ENCODE results near the gene RIMKLA. TPM values are rescaled to one million over a fixed set of nuclear protein-coding genes. Genes with fewer than 3 reads are reported as not detected.

The RIMKLA gene
- total RNA-seq, 1 experiment from 2014 or later = not detected

DNA sequence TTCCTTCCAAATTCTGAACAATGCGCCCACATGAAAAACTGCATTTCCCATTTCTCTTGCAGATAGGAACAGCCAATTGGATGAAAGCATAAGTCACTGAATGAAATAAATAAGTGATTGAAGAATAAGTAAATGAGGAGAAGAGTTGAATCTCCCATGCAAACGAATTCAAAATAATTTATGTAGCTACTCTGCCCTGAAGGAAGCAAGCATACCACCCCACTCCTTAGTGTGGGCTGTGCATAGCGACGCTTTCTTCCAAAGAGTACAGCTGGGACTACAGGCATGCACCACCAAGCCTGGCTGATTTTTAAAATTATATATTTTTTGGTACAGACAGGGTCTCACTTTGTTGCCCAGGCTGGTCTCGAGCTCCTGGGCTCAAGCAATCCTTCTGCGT is 16.5 kb upstream of the RIMKLA start:
- H3K4me3 Mint-ChIP-seq (ENCODE audit: unreplicated experiment) = no peak overlapping the region
- no peaks in the 10 kb centered on the region for H3K36me3 Mint-ChIP-seq (ENCODE audit: insufficient read depth, unreplicated experiment)
- no peaks in the 10 kb centered on the region for H3K4me1 Mint-ChIP-seq (ENCODE audit: insufficient read depth, unreplicated experiment)
- no peak overlapping the region for H3K27ac Mint-ChIP-seq (ENCODE audit: low read depth, unreplicated experiment)
- no peaks in the 10 kb centered on the region for H3K9me3 Mint-ChIP-seq (ENCODE audit: unreplicated experiment)
- POLR2A ChIA-PET = interaction anchor here (0.7 kb wide), 1 partner anchor 35 kb away, joined by 3 read pairs; no protein-coding TSS in a partner anchor
- intact Hi-C loops (cut with micrococcal nuclease) = no loop called here
- no peak for TF ChIP-seq CTCF (IDR thresholded peaks at IDR 0.05; ENCODE audit: unreplicated experiment)
- CTCF ChIA-PET = interaction anchor here (0.6 kb wide), 1 partner anchor 213 kb away, joined by 3 read pairs; no protein-coding TSS in a partner anchor
- no peak for DNase-seq (ENCODE audit: unreplicated experiment)
- H3K27me3 Mint-ChIP-seq (ENCODE audit: insufficient read depth, unreplicated experiment) = peaks cover 34% of the 10 kb centered on the region
- BruUV-seq (replicated peaks) = no TSS peak

GRCh38 chr1:42364542-42364941 is 16.1 kb upstream of the RIMKLA start:
- no TSS peak for BruUV-seq (replicated peaks)
- no peak for DNase-seq (ENCODE audit: unreplicated experiment)
- Mint-ChIP-seq H3K4me1 (ENCODE audit: insufficient read depth, unreplicated experiment) (no peaks in the 10 kb centered on the region), H3K27me3 (ENCODE audit: insufficient read depth, unreplicated experiment) (peaks cover 34% of the 10 kb centered on the region), H3K9me3 (ENCODE audit: unreplicated experiment) (no peaks in the 10 kb centered on the region), H3K4me3 (ENCODE audit: unreplicated experiment) (no peak overlapping the region), H3K36me3 (ENCODE audit: insufficient read depth, unreplicated experiment) (no peaks in the 10 kb centered on the region), H3K27ac (ENCODE audit: low read depth, unreplicated experiment) (no peak overlapping the region)
- POLR2A ChIA-PET = interaction anchor here (0.7 kb wide), 1 partner anchor 35 kb away, joined by 3 read pairs; no protein-coding TSS in a partner anchor
- intact Hi-C loops (cut with micrococcal nuclease) = no loop called here
- CTCF ChIA-PET = interaction anchor here (1.3 kb wide), 1 partner anchor 191 kb away, joined by 6 read pairs; no protein-coding TSS in a partner anchor
- TF ChIP-seq CTCF (IDR thresholded peaks at IDR 0.05; ENCODE audit: unreplicated experiment) = no peak

GRCh38 chr1:42365118-42365517 is 15.5 kb upstream of the RIMKLA start:
- H3K4me1 Mint-ChIP-seq (ENCODE audit: insufficient read depth, unreplicated experiment) = no peaks in the 10 kb centered on the region
- ChIA-PET CTCF (interaction anchor here (1.3 kb wide), 1 partner anchor 191 kb away, joined by 6 read pairs; no protein-coding TSS in a partner anchor), POLR2A (interaction anchor here (1.0 kb wide), 1 partner anchor 52 kb away, joined by 3 read pairs; no protein-coding TSS in a partner anchor)
- BruUV-seq (replicated peaks) = no TSS peak
- H3K9me3 Mint-ChIP-seq (ENCODE audit: unreplicated experiment) = no peaks in the 10 kb centered on the region
- intact Hi-C loops (cut with micrococcal nuclease) = no loop called here
- no peak overlapping the region for H3K4me3 Mint-ChIP-seq (ENCODE audit: unreplicated experiment)
- TF ChIP-seq CTCF (IDR thresholded peaks at IDR 0.05; ENCODE audit: unreplicated experiment) = no peak
- no peak for DNase-seq (ENCODE audit: unreplicated experiment)
- H3K27me3 Mint-ChIP-seq (ENCODE audit: insufficient read depth, unreplicated experiment) = peaks cover 34% of the 10 kb centered on the region
- no peaks in the 10 kb centered on the region for H3K36me3 Mint-ChIP-seq (ENCODE audit: insufficient read depth, unreplicated experiment)
- no peak overlapping the region for H3K27ac Mint-ChIP-seq (ENCODE audit: low read depth, unreplicated experiment)

- Mint-ChIP-seq H3K27ac (ENCODE audit: low read depth, unreplicated experiment) (no peak overlapping the region), H3K9me3 (ENCODE audit: unreplicated experiment) (no peaks in the 10 kb centered on the region), H3K4me3 (ENCODE audit: unreplicated experiment) (no peak overlapping the region), H3K27me3 (ENCODE audit: insufficient read depth, unreplicated experiment) (peaks cover 49% of the 10 kb centered on the region), H3K36me3 (ENCODE audit: insufficient read depth, unreplicated experiment) (peaks cover 6% of the 10 kb centered on the region), H3K4me1 (ENCODE audit: insufficient read depth, unreplicated experiment) (no peaks in the 10 kb centered on the region)
- ChIA-PET CTCF (no interaction called here), POLR2A (no interaction called here)
- no TSS peak for BruUV-seq (replicated peaks)
- no peak for TF ChIP-seq CTCF (IDR thresholded peaks at IDR 0.05; ENCODE audit: unreplicated experiment)
- DNase-seq (ENCODE audit: unreplicated experiment) = no peak
- intact Hi-C loops (cut with micrococcal nuclease) = no loop called here
Measured at GRCh38 chr1:42368096-42368795, 12.3 kb upstream of the RIMKLA start.
